Astrocyte of the cerebellum (primary cell): ENCODE data around the gene SLC25A24.

Experiments
- DNase-seq: peaks from one replicate; pipeline ENCODE4 v3.0.0-alpha.2; 2011; ENCODE audit warnings: low read depth
- H3K4me3 ChIP-seq: 2 replicates; pipeline ENCODE4 v1.5.1; 2011; ENCODE audit warnings: mild to moderate bottlenecking, low read depth, low read length, moderate library complexity
- in situ Hi-C: cut with HindIII; loops from 2 replicates; pipeline ENCODE4 v1.10.0; 2017; ENCODE audit warnings: low sequenced_read_pairs
- TF ChIP-seq, protein P1 (sequence below): IDR thresholded peaks from 2 replicates; pipeline ENCODE4 v1.5.1; 2012; ENCODE audit warnings: low read length, low read depth, moderate library complexity, mild to moderate bottlenecking; ENCODE audit errors: missing control alignments

SLC25A24 gene

DNA sequence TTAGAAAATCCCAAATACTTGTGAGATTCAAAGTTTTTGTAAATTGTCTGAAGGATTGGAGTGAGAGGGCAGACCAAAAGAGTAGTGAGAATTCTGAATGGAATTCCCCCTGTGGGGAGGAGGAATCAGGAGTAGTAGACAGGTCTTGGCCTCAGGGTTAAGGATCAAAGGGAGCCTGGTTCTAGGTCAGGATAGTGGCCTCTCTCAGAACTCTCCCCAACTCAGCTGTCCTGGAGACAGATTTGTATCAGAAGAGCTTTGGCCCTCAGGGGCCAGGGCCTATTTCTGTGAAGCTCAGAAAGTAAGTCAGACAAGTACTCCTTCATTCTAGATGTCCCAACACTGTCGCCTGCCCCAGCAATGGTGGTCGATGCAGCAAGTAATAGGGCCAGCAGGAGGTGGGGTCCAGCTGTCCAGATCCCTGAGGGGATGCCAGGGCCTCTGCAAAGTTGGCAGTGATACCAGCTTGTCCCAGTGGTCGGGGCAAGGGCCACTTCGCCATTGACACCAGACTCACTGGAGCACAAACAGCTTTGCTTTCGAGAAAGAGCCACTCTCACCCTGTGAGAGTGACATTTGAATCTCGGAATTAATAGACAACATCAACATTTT lies 115.2 kb downstream of the SLC25A24 start:
- in situ Hi-C loops, result no loop called here
- DNase-seq, result no peak
- H3K4me3 ChIP-seq, result no peak overlapping the region
- TF ChIP-seq, protein P1, sequence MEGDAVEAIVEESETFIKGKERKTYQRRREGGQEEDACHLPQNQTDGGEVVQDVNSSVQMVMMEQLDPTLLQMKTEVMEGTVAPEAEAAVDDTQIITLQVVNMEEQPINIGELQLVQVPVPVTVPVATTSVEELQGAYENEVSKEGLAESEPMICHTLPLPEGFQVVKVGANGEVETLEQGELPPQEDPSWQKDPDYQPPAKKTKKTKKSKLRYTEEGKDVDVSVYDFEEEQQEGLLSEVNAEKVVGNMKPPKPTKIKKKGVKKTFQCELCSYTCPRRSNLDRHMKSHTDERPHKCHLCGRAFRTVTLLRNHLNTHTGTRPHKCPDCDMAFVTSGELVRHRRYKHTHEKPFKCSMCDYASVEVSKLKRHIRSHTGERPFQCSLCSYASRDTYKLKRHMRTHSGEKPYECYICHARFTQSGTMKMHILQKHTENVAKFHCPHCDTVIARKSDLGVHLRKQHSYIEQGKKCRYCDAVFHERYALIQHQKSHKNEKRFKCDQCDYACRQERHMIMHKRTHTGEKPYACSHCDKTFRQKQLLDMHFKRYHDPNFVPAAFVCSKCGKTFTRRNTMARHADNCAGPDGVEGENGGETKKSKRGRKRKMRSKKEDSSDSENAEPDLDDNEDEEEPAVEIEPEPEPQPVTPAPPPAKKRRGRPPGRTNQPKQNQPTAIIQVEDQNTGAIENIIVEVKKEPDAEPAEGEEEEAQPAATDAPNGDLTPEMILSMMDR, result no peak
